H1 (cell line): ENCODE data around the gene TSHZ2. TPM values are rescaled to one million over a fixed set of nuclear protein-coding genes. Genes with fewer than 3 reads are reported as not detected.

ENCODE experiments used
- CTCF ChIA-PET: fragments of 300-600 bp; sonication (Branson Sonifier 250); formaldehyde crosslinking; loops from one replicate; lab custom pipeline; 2021; ENCODE audit not compliant: partially characterized antibody; lab: Charles Lee
- POLR2A ChIA-PET: fragments of 300-600 bp; sonication (Branson Sonifier 250); formaldehyde crosslinking; loops from one replicate; lab custom pipeline; 2021; ENCODE audit warnings: inconsistent platforms; ENCODE audit not compliant: partially characterized antibody; lab: Charles Lee
- DNase-seq, 2 experiments: peaks; one replicate each; pipeline versions ENCODE4 v3.0.0 to v3.0.0-alpha.2; 2010 to 2022; ENCODE audit warnings: low spot score in 2 of 2, low read depth in 1 of 2, mixed read lengths in 1 of 2
- FAIRE-seq: peaks from 2 replicates; lab custom pipeline; 2011; peaks lifted over from hg19 to GRCh38; lab: Jason Lieb, UNC
- H2AFZ ChIP-seq: 2 replicates; pipeline ENCODE4 v1.8.1; 2012; ENCODE audit warnings: low read length, inconsistent platforms
- H2AK5ac ChIP-seq: 2 replicates; pipeline ENCODE4 v1.6.1; 2013; ENCODE audit warnings: low read depth, low read length
- H2BK120ac ChIP-seq: replicated peaks from 2 replicates; pipeline ENCODE3; 2013; ENCODE audit warnings: low read depth, low read length, inconsistent platforms
- H2BK12ac ChIP-seq: 2 replicates; pipeline ENCODE4 v1.6.1; 2013; ENCODE audit warnings: low read depth, low read length
- H2BK15ac ChIP-seq: 2 replicates; pipeline ENCODE4 v1.6.1; 2013; ENCODE audit warnings: low read length
- H2BK20ac ChIP-seq: 2 replicates; pipeline ENCODE4 v1.6.1; 2013; ENCODE audit warnings: low read length
- H2BK5ac ChIP-seq: 2 replicates; pipeline ENCODE4 v1.6.1; 2013; ENCODE audit warnings: low read depth, low read length
- H3K14ac ChIP-seq: 2 replicates; pipeline ENCODE4 v1.6.1; 2013; ENCODE audit warnings: inconsistent platforms; ENCODE audit not compliant: insufficient read length
- H3K18ac ChIP-seq: 2 replicates; pipeline ENCODE4 v1.6.1; 2013; ENCODE audit warnings: low read length; ENCODE audit errors: extremely low read depth
- H3K23ac ChIP-seq: 2 replicates; pipeline ENCODE4 v1.6.1; 2013; ENCODE audit warnings: inconsistent platforms; ENCODE audit not compliant: insufficient read length
- H3K23me2 ChIP-seq: 2 replicates; pipeline ENCODE4 v1.6.1; 2013; ENCODE audit warnings: low read depth, low read length
- H3K27ac ChIP-seq: 2 replicates; pipeline ENCODE4 v1.6.1; 2011; ENCODE audit warnings: low read depth, low read length, inconsistent platforms
- H3K27me3 ChIP-seq, 4 experiments: replicated peaks in 1 of 4; 1 replicate in 1 of 4; 2 replicates in 3 of 4; pipeline versions ENCODE4 v1.6.1 to v1.8.1; 2011 to 2013; ENCODE audit warnings: low read length in 3 of 4, mild to moderate bottlenecking in 3 of 4, inconsistent platforms in 2 of 4, mixed read lengths in 2 of 4, moderate library complexity in 1 of 4; ENCODE audit not compliant: control insufficient read depth in 3 of 4, insufficient read depth in 3 of 4; ENCODE audit errors: extremely low read depth in 1 of 4
- H3K36me3 ChIP-seq, 4 experiments: 2 replicates each; pipeline versions ENCODE4 v1.6.1 to v1.8.1; 2011 to 2013; ENCODE audit warnings: mild to moderate bottlenecking in 4 of 4, low read length in 3 of 4, moderate library complexity in 2 of 4, control low read depth in 1 of 4, inconsistent platforms in 1 of 4; ENCODE audit not compliant: insufficient read depth in 4 of 4, control insufficient read depth in 2 of 4
- H3K4ac ChIP-seq: replicated peaks from 2 replicates; pipeline ENCODE3; 2013; ENCODE audit warnings: low read length, low read depth, mixed read lengths, inconsistent platforms; ENCODE audit not compliant: insufficient read length
- H3K4me1 ChIP-seq, 4 experiments: replicated peaks in 1 of 4; 1 replicate in 1 of 4; 2 replicates in 3 of 4; pipeline versions ENCODE4 v1.6.1 to v1.8.1; 2011 to 2013; ENCODE audit warnings: low read length in 3 of 4, inconsistent platforms in 2 of 4, mixed read lengths in 1 of 4; ENCODE audit not compliant: insufficient read depth in 4 of 4, control insufficient read depth in 3 of 4
- H3K4me2 ChIP-seq, 2 experiments: 2 replicates each; pipeline versions ENCODE4 v1.6.1 to v1.8.1; 2011 to 2013; ENCODE audit warnings: low read depth in 2 of 2, low read length in 2 of 2, control low read depth in 1 of 2, inconsistent platforms in 1 of 2, mild to moderate bottlenecking in 1 of 2; ENCODE audit not compliant: insufficient read depth in 1 of 2
- H3K4me3 ChIP-seq, 4 experiments: fragments of 200-600, 300-600 bp in 1 of 4; sonication (generic), shearing (Covaris generic), sonication (Bioruptor Twin) in 1 of 4; 2 replicates each; pipeline versions ENCODE4 v1.5.1 to v1.8.1; 2011 to 2016; ENCODE audit warnings: low read length in 4 of 4, low read depth in 3 of 4, control low read depth in 2 of 4, inconsistent platforms in 2 of 4, mild to moderate bottlenecking in 2 of 4, mixed read lengths in 1 of 4, moderate library complexity in 1 of 4; ENCODE audit not compliant: insufficient read depth in 2 of 4; ENCODE audit errors: extremely low read depth in 1 of 4
- H3K56ac ChIP-seq: replicated peaks from 2 replicates; pipeline ENCODE3; 2013; ENCODE audit warnings: low read depth, mild to moderate bottlenecking, mixed read lengths, low read length, inconsistent platforms; ENCODE audit not compliant: insufficient read length
- H3K79me1 ChIP-seq: 2 replicates; pipeline ENCODE4 v1.6.1; 2013; ENCODE audit warnings: low read depth, low read length, control low read depth
- H3K79me2 ChIP-seq, 2 experiments: 2 replicates each; pipeline versions ENCODE4 v1.6.1 to v1.8.1; 2012 to 2013; ENCODE audit warnings: low read length in 2 of 2, mild to moderate bottlenecking in 2 of 2, inconsistent platforms in 1 of 2; ENCODE audit not compliant: insufficient read depth in 2 of 2, control insufficient read depth in 1 of 2
- H3K9ac ChIP-seq, 4 experiments: replicated peaks in 1 of 4; 1 replicate in 1 of 4; 2 replicates in 3 of 4; pipeline versions ENCODE4 v1.6.1 to v1.8.1; 2011 to 2013; ENCODE audit warnings: low read depth in 3 of 4, low read length in 3 of 4, control low read depth in 2 of 4, mild to moderate bottlenecking in 2 of 4, moderate library complexity in 2 of 4, inconsistent platforms in 1 of 4; ENCODE audit errors: extremely low read depth in 1 of 4
- H3K9me3 ChIP-seq, 2 experiments: 2 replicates each; pipeline versions ENCODE4 v1.6.1 to v1.8.1; 2012 to 2013; ENCODE audit warnings: mild to moderate bottlenecking in 2 of 2, moderate library complexity in 2 of 2, control low read depth in 1 of 2, inconsistent platforms in 1 of 2, low read depth in 1 of 2, low read length in 1 of 2, mixed read lengths in 1 of 2; ENCODE audit not compliant: insufficient read depth in 2 of 2
- H4K20me1 ChIP-seq, 2 experiments: replicated peaks in 1 of 2; 2 replicates each; pipeline versions ENCODE3 to v1.8.1; 2011 to 2013; ENCODE audit warnings: inconsistent platforms in 2 of 2, low read length in 2 of 2, mild to moderate bottlenecking in 1 of 2; ENCODE audit not compliant: insufficient read depth in 2 of 2, control insufficient read depth in 1 of 2
- H4K5ac ChIP-seq: 2 replicates; pipeline ENCODE4 v1.6.1; 2013; ENCODE audit warnings: low read length, low read depth, mixed read lengths, inconsistent platforms; ENCODE audit not compliant: insufficient read length
- H4K8ac ChIP-seq: 2 replicates; pipeline ENCODE4 v1.8.0; 2013; ENCODE audit warnings: mild to moderate bottlenecking, moderate library complexity, low read length, inconsistent platforms; ENCODE audit not compliant: insufficient read depth; ENCODE audit errors: extremely low read depth
- H4K91ac ChIP-seq: replicated peaks from 2 replicates; pipeline ENCODE3; 2013; ENCODE audit warnings: low read length, mixed read lengths, inconsistent platforms; ENCODE audit not compliant: insufficient read length
- CEBPB ChIP-seq: IDR thresholded peaks from 2 replicates; pipeline ENCODE4 v1.6.1; 2012; ENCODE audit warnings: low read depth, low read length
- CHD1 ChIP-seq: IDR thresholded peaks from 2 replicates; pipeline ENCODE4 v1.6.1; 2012; ENCODE audit warnings: low read depth, low read length, improper control_type of control experiment
- CREB1 ChIP-seq: IDR thresholded peaks from 2 replicates; pipeline ENCODE4 v1.6.1; 2012; ENCODE audit warnings: inconsistent platforms
- GABPA ChIP-seq: IDR thresholded peaks from 2 replicates; pipeline ENCODE4 v1.6.1; 2011; ENCODE audit warnings: mild to moderate bottlenecking, low read length, moderate library complexity, borderline replicate concordance; ENCODE audit not compliant: insufficient read depth
- GTF2F1 ChIP-seq: IDR thresholded peaks from 2 replicates; pipeline ENCODE4 v1.6.1; 2012; ENCODE audit warnings: low read depth, low read length, improper control_type of control experiment, borderline replicate concordance
- KDM1A ChIP-seq: fragments of 200-600, 300-600 bp; sonication (generic); IDR thresholded peaks from 2 replicates; pipeline ENCODE4 v1.7.1; 2016; ENCODE audit warnings: mild to moderate bottlenecking, low read length, borderline replicate concordance
- NANOG ChIP-seq: IDR thresholded peaks from 2 replicates; pipeline ENCODE4 v1.6.1; 2011; ENCODE audit warnings: low read length, low read depth, mild to moderate bottlenecking, inconsistent platforms; ENCODE audit not compliant: insufficient read depth, poor library complexity, severe bottlenecking
- RAD21 ChIP-seq, 2 experiments: IDR thresholded peaks in 1 of 2; conservative IDR thresholded peaks in 1 of 2; 2 replicates each; pipeline ENCODE4 v1.6.1; 2011; ENCODE audit warnings: low read depth in 2 of 2, low read length in 2 of 2, improper control_type of control experiment in 1 of 2, inconsistent platforms in 1 of 2, mild to moderate bottlenecking in 1 of 2, moderate library complexity in 1 of 2
- SIX5 ChIP-seq: IDR thresholded peaks from 2 replicates; pipeline ENCODE4 v1.6.1; 2011; ENCODE audit warnings: mild to moderate bottlenecking, low read depth, low read length
- YY1 ChIP-seq: IDR thresholded peaks from 2 replicates; pipeline ENCODE4 v1.6.1; 2011; ENCODE audit warnings: low read depth, mild to moderate bottlenecking, low read length
- WGBS, 2 experiments: shearing (Covaris generic) in 1 of 2; methylation state at CpG; one replicate each; pipeline versions ENCODE4 v1.1.6 to v1.1.7; 2013 to 2015; ENCODE audit warnings: low lambda C conversion rate in 2 of 2, mixed read lengths in 2 of 2, inconsistent platforms in 1 of 2, low coverage in 1 of 2, missing lambda C conversion rate in 1 of 2; ENCODE audit not compliant: insufficient replicate concordance in 2 of 2, insufficient coverage in 1 of 2, insufficient read length in 1 of 2; ENCODE audit errors: extremely low coverage in 1 of 2, missing lambda C conversion rate in 1 of 2; 5-methylcytosine and 5-hydroxymethylcytosine counted together
- polyA plus RNA-seq, 7 experiments: library from polyadenylated mRNA; depleted of rRNA in 3 of 7; stranded (reverse) in 5 of 7; unstranded in 2 of 7; fragments of >200 nt in 5 of 7; fragments of 200-250 nt in 2 of 7; gene quantifications; 1 replicate in 5 of 7; 2 replicates in 1 of 7; 4 replicates in 1 of 7; pipeline versions ENCODE4 v1.2.1 to v1.2.3, GENCODE V29; 2011 to 2013; ENCODE audit warnings: missing spikeins in 2 of 7, mixed read lengths in 2 of 7
- total RNA-seq: library from RNA; stranded (reverse); fragmentation: NEBNext Ultra II Directional; extraction: Animal tissue kit (Norgen Biotek cat#: 25700); gene quantifications from 2 replicates; pipeline ENCODE4 v1.2.1, GENCODE V29; 2021
- TF ChIP-seq, protein P1 (sequence below): IDR thresholded peaks from 2 replicates; pipeline ENCODE4 v1.6.1; 2012; ENCODE audit warnings: inconsistent platforms
- TF ChIP-seq, protein P2 (sequence below), 3 experiments: IDR thresholded peaks; 1 replicate in 2 of 3; 2 replicates in 1 of 3; pipeline versions ENCODE4 v1.5.1 to v1.6.1; 2011; ENCODE audit warnings: low read length in 3 of 3, mild to moderate bottlenecking in 3 of 3, inconsistent platforms in 2 of 3, low read depth in 1 of 3, moderate library complexity in 1 of 3; ENCODE audit not compliant: insufficient read depth in 1 of 3; ENCODE audit errors: control extremely low read depth in 1 of 3

Gene TSHZ2
- total and polyA plus RNA-seq, 2 of the 8 experiments (the other 6 are each of a cell fraction or from before 2014, with no cell fraction given): 0.14 to 0.30 TPM

DNA sequence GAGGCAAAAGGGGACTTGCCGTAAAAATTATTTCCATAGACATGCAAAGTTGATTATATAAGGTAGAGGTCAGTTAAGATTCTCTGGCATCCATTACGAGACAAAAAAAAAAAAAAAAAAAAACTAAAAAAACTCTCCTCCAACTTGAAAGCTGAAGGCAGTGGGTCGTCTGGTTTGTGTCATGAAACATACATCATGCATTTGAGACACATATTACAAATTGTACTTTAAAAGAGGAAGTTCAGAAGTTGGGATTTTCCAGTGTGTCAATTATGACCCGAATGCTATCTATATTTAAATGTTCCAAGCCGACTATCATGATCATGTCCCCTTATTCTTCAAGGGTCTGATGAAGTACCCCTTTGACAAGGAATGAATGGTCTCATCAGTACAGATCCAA is 496.4 kb downstream of the TSHZ2 start:
- Histone ChIP-seq H3K56ac (no peak overlapping the region), H3K23me2 (no peaks in the 10 kb centered on the region), H2BK5ac (no peak overlapping the region), H2BK15ac (no peak overlapping the region), H4K20me1 (no peaks in the 10 kb centered on the region), H4K91ac (no peak overlapping the region), H2AK5ac (no peak overlapping the region), H2BK12ac (no peak overlapping the region), H2AFZ (no peak overlapping the region), H3K36me3 (no peaks in the 10 kb centered on the region), H3K9ac (no peak overlapping the region), H3K9me3 (peaks cover 6 to 9% of the 10 kb centered on the region in 2 experiments), H3K27ac (no peak overlapping the region), H4K8ac (no peak overlapping the region), H3K4ac (no peak overlapping the region), H2BK20ac (no peak overlapping the region), H3K23ac (no peak overlapping the region), H3K4me3 (no peak overlapping the region), H3K14ac (no peak overlapping the region), H3K79me1 (no peaks in the 10 kb centered on the region), H3K4me2 (no peak overlapping the region), H4K5ac (no peak overlapping the region), H2BK120ac (no peak overlapping the region), H3K27me3 (no peaks in the 10 kb centered on the region), H3K4me1 (no peaks in the 10 kb centered on the region), H3K18ac (no peak overlapping the region), H3K79me2 (no peaks in the 10 kb centered on the region)
- DNase-seq (no peak), FAIRE-seq (no peak)
- CTCF ChIA-PET: interaction anchor here (0.9 kb wide), 1 partner anchor 28 kb away, joined by 3 read pairs; no protein-coding TSS in a partner anchor
- WGBS, 2 experiments: 84% methylated on average over 5 of the region's 5 CpGs; no CpG with 5 or more reads in 1 of the 2 experiments
- POLR2A ChIA-PET: no interaction called here
- no peak for TF ChIP-seq GTF2F1
- TF ChIP-seq KDM1A: no peak
- TF ChIP-seq NANOG: no peak
- TF ChIP-seq RAD21 (IDR thresholded peaks at IDR 0.05 in 1 of 2, conservative IDR thresholded peaks at IDR 0.05 in 1 of 2; ENCODE audit: low read depth in 2 of 2, low read length in 2 of 2): no peak
- TF ChIP-seq CEBPB: no peak
- TF ChIP-seq CHD1: no peak
- TF ChIP-seq CREB1: no peak
- no peak for TF ChIP-seq SIX5
- TF ChIP-seq, protein P1, sequence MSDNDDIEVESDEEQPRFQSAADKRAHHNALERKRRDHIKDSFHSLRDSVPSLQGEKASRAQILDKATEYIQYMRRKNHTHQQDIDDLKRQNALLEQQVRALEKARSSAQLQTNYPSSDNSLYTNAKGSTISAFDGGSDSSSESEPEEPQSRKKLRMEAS: no peak
- TF ChIP-seq YY1: no peak
- TF ChIP-seq GABPA: no peak
- TF ChIP-seq, protein P2, sequence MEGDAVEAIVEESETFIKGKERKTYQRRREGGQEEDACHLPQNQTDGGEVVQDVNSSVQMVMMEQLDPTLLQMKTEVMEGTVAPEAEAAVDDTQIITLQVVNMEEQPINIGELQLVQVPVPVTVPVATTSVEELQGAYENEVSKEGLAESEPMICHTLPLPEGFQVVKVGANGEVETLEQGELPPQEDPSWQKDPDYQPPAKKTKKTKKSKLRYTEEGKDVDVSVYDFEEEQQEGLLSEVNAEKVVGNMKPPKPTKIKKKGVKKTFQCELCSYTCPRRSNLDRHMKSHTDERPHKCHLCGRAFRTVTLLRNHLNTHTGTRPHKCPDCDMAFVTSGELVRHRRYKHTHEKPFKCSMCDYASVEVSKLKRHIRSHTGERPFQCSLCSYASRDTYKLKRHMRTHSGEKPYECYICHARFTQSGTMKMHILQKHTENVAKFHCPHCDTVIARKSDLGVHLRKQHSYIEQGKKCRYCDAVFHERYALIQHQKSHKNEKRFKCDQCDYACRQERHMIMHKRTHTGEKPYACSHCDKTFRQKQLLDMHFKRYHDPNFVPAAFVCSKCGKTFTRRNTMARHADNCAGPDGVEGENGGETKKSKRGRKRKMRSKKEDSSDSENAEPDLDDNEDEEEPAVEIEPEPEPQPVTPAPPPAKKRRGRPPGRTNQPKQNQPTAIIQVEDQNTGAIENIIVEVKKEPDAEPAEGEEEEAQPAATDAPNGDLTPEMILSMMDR (IDR thresholded peaks at IDR 0.05; ENCODE audit: control extremely low read depth in 1 of 3, insufficient read depth in 1 of 3, low read depth in 1 of 3, low read length in 3 of 3): no peak
